NCI-H2196 treated with DMSO at 0.1 percent for 48 hours (cell line): ENCODE results near the gene SAT2.
A peak's percentile ranks its signal among the peaks of the same experiment; 100 is the strongest.
"Not testable (repeated sequence)": the region's sequence is repeated elsewhere in the genome, so short reads cannot be mapped to it uniquely, and the experiment has no call there.

Source experiments
- DNase-seq: peaks from one replicate; lab custom pipeline; 2025; ENCODE audit not compliant: unreplicated experiment; lab: John Stamatoyannopoulos, UW

Gene SAT2

DNA sequence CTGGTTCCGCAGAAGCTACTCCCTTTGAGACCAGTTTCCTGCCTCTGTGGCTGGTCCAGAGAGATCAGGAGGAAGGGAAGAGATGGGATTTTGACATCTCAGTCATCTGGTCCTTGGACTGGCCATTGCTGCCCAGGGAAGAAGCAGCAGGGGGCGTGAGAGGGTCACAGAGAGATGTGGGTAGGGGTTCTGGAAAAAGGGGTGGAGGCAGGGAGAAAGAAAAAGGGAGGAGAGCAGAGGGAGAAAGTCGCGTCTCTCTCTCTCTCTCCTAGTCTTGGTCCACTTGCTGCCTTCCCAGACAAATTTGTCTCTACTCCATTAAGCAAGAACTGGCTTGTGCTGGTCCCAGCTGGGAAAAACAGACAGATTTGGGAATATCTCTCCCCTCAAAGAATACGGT lies 6.8 kb upstream of the SAT2 start:
- DNase-seq: no peak

DNA sequence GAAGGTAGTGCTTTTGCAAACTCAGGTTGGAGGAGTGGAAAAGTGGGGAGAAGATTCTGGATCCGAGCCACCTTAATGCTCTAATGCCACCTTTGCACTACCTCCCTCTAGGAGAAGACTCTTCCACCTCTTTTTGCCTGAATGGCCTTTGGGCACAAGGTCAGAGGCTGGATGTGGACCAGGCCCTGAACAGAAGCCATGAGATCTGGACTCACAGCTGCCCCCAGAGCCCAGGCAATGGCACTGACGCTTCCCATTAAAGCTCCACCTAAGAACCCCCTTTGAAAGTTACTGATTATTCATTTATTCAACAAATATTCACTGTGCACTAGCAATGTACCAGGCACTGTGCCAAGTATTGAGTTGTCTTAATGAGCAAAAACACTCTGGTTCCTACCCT lies 5.5 kb upstream of the SAT2 start:
- no peak for DNase-seq

DNA sequence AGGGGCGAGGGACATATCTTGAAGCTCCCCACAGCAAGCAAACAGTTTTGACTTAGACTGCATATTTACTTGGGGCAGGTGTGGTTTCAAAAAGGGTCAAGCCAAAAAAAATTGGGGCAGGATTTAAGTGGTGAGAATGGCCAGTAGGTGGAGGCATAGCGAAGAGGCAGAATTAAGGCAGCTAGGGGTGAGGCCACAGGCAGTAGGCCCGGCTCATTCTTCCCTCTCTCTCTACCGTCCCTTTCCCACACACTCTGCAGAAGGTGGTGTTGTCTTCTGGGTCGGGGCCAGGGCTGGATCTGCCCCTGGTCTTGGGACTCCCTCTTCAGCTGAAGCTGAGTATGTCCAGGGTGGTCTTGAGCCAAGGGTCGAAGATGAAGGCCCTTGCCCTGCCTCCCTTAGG lies 4.9 kb upstream of the SAT2 start:
- DNase-seq: peak; percentile 17

DNA sequence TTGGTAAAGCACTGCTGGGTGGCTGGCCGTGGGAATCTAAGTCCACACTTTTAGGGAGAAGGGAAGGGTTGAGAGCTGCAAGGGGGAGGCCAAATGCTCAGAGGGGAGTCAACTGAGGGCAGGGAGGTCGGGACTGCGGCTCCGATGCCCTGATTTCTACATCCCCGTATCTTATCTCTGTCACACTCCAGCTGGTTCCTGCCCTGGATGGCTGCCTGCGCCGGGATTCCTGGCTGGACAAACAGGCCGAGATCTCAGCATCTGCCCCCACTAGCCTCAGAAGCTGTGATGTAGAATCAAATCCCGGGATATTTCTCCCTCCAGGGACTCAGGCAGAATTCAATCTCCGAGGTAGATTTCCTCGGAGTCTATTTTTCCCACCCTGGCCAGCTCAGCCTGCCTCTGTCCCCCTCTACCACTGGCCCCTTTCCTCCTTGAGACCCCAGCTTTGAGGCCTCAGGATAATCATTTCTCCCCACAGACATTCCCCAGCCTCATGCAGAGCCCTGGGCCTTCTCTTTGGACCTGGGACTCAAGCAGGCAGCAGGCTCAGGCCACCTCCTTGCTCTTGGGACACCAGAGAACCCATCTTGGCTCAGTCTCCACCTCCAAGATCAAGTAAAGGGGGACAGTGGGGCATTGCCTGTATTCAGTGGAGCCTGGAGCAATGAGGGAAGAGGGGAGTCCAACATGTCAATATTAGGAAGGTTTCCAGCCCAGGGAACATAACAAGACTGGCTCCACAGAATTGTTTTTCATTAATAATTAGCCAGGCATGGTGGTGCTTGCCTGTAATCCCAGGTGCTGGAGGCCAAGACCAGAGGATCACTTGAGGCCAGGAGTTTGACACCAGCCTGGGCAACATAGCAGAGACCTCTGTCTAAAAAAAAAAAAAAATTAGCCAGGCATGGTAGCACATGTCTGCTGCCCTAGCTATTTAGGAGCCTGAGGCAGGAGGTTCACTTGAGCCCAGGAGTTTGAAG lies 4.1 kb upstream of the SAT2 start:
- no peak for DNase-seq

DNA sequence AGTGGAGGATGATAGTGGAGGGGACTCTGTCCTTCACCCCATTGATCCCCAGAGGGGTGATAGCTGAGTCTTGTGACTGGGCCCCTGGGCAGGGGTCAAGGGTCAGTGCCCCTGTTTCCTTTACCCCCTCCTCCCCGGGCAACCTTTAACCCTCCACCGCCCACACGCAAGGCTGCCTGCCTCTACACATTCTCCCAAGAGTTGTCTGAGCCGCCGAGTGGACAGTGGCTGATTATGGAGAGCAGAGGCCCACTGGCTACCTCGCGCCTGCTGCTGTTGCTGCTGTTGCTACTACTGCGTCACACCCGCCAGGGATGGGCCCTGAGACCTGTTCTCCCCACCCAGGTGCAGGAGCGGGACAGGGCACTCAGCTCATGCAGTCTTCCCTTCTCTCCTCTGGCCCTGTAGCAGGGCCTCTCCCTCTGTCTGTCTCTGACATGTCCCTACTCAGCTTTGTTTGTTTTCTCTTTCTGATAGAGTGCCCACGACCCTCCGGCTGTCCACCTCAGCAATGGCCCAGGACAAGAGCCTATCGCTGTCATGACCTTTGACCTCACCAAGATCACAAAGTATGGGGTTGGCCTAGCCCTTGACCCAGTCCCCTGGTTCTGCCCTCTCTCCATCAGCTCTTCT lies 2.4 kb upstream of the SAT2 start, which contains the start of gene SHBG:
TSS of gene SHBG (plus strand) at position 197 of the 633 bp plus-strand sequence. CDS start at position 235, 38 bp downstream.
- DNase-seq: no peak

DNA sequence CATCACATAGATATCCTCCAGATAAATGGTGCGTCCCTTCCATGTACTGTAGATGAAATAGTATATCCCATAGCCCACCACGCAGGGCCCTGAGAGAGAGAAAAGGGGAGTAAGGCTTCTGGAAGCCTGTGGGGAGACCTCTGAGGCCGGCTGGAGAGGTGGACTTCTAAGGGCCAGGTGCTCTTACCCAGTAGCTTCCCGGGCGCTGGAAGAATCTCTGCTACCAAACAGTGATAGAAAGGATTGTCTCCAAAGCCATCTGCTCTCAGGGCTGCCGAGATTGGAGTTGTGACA lies 718 bp downstream of the SAT2 start:
- no peak for DNase-seq

DNA sequence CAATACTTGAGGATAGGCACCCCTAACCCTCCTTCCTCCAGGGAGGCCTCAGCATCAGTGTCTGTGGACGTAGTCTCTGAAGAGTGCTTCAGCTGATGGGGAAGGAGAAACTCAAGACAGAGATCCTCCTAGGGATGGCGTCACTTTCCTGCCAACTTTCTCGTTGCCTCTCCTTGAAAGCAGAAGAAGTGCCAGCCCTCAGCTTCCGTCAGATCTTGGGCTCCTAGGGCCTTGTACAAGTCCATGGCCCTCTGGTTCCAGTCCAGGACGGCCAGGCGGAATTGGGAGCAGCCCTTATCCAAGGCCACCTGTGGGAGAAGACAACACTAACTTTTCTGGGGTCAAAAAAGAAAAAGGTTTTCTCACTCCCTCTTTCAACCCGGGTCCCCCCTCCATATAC lies 1.3 kb downstream of the SAT2 start:
- no peak for DNase-seq

DNA sequence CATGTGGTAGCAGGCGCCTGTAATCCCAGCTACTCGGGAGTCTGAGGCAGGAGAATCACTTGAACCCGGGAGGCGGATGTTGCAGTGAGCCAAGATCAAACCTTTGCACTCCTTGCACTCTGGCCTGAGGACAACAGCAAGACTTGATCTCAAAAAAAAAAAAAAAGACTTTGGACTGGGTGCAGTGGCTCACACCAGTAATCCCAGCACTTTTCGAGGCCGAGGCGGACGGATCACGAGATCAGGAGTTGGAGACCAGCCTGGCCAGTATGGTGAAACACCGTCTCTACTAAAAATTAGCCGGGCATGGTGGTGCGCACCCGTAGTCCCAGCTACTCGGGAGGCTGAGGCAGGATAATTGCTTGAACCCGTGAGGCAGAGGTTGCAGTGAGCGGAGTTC lies 1.9 kb downstream of the SAT2 start:
- DNase-seq: not testable (repeated sequence)

DNA sequence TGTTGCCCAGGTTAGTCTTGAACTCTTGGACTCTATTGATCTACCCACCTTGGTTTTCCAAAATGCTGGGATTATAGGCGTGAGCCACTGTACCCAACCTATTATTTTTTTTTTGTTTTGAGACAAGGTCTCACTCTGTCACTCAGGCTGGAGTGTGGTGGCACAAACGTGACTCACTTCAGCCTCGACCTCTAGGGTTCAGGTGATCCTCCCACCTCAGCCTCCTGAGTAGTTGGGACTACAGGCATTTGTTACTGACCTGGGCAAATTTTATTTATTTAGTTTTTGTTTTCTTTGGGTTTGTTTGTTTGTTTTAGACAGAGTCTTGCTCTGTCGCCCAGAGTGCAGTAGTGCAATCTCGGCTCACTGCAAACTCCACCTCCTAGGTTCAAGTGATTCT lies 4.0 kb downstream of the SAT2 start:
- DNase-seq: no peak

DNA sequence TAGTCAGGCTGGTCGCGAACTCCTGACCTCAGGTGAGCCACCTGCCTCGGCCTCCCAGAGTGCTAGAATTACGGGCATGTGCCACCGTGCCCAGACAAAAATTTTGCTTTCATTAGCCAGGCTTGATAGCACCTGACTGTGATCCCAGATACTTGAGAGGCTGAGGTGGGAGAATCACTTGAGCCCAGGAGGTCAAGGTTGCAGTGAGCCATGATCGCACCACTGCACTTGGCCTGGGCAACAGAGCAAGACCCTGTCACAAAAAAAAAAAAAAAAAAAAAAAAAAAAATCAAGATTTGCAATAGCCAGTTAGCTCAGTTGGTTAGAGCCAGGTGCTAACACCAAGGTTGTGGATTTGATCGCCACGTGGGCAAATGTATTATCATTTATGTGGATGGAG lies 6.8 kb downstream of the SAT2 start:
- no peak for DNase-seq

DNA sequence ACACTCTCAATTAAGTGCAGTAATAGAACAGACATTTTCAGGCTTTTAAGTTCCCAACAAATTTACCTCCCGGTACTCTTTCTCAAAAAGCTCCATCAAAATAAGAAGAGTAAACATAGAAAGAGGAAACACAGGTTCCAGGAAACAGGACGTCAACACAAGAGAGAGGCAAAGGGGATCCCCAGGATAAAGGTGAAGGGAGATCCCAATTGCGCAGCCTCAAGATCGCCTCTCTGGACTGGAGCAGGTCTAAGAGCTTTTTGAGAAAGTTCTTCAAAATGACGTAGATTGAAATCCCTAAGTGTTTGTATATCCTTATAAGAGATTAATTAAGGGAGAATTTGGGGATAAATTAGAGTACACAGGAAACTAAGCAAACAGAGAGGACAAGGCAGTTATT lies 9.0 kb downstream of the SAT2 start:
- DNase-seq: no peak

DNA sequence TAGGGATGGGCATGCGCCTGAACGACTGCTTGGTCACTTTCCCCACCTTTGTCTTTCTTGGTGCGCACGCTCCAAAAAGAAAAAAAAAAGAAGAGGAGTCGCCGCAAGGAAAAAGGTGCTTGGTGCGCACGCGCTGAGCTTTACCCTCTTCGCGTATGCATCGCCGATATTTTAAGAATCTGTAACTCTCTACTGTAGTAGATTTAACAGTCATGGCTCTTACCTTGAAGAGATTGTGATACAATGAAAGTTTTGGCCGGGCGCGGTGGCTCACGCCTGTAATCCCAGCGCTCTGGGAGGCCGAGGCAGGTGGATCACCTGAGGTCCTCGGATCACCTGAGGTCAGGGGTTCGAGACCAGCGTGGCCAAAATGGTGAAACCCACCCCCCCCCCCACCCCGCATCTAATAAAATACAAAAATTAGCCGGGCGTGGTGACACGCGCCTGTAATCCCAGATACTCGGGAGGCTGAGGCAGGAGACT lies 12.3 kb downstream of the SAT2 start:
- no peak for DNase-seq

DNA sequence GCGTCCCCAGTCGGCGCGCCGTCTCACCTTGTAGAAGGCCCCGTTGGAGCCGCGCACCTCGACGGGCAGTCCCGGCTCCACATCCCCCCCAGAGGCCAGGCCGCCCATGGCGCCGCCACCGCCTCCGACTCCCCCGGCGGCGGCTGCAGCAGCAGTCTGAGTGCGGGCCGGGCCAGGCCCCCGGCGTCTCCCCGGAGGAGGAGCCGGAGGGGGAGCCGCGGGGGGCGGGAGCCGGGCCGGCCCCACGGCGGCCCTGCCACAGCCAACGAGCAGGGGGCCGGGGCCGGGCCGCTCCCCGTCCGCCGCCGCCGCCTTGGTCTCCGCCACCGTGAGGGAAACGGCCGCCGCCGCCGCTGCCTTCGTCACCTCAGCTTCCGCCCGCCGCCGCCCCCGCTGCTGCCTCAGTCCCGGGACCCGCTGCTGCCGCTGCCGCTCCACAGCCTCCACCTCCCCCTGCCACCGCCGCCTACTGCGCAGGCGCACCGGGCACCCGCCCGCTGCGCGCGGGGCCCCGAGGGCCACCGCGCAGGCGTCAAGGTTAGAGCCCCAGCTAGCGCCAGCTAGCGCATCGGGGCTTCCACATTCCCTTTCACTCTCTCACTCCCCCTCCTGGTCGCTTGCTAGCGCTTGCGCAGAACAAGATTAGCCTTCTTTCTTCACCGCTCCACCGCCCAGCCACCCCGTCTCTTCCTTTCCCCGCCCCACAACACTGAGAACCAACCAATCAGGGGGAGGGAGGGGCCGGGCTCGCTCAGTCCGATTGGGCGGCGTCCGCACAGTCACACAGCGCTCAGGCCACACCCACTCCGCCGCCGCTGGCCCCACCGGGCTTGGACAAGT lies 13.0 kb downstream of the SAT2 start, which contains the start of gene FXR2:
TSS of gene FXR2 (minus strand) at position 473 of the 840 bp plus-strand sequence. CDS start at position 108, 365 bp downstream.
- DNase-seq: peak; percentile 93

DNA sequence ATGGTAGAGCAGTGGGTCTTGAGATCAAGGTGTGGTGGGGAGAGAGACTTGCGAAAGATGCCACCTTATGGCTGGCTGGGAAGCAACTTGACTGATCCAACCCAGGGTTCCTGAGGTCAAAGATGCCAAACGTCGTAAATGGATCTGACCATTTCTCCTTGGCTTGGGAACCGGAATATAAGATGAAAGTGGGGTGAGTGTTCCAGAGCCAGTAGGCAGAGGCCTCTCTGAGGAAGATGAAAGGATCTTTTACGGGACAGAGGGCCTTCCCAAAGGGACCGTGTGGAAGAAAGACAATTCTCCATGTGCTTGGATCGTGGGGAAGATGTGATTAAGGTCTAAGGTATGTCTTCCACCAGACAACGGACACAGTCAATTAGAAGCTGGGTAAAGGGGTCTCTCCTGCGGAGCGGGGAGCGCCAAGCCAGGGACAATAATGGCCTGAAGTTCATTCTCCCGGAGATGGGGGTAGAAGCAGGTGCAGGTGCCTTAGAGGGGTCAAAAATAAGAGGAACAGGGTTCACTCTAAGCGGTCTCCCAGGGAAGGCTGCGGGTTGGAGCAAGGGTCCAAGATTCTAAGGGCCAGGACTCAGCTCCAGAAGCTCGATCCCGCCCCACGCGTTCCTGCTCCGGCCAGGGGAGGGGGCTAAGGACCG lies 13.7 kb downstream of the SAT2 start:
- DNase-seq: no peak

DNA sequence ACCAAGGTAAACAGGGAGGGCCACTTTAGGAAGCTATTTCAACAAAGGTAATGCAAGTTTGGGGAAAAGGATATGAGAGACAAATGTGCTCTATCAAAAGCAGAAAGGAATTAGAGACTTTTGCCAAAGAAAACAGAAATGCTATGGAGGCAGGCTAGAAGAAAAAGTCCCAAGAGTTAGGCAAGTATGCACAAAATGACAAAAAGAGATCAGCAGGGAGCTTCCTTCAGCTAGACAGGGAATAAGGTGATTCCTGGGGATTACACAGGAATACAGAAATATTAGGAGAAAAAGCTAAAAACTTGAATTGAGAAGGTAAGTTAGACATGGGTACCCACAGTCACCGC lies 15.4 kb downstream of the SAT2 start:
- no peak for DNase-seq

DNA sequence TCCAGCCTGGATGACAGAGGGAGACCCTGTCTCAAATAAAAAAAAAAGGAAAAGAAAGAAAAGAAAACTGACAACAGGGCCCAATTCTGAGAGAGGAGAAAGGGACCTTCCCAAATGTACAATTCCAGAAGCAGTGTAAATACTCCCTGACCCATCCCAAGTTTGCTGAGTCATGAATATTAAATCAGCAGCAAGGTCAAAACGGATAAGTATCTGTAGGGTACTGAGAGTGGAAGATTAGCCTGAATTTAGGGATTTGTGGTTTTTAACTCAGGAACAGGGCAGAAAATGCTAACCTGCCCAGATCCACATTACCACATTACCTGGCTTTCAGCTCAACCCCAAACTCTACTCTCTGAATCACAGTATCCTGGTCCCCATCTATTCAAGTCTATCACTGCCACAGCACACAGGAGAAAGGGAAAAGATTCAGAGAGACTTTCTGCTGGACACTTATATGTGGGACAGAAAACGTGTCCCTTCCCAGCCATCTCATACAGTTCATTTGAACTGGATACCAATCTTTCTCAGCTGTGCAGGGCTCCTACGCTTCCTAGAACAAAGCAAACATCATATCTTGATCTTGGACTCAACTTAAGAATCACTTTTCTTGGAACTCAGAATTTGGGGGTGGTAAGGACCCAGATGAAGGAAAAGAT lies 15.9 kb downstream of the SAT2 start:
- DNase-seq: no peak

DNA sequence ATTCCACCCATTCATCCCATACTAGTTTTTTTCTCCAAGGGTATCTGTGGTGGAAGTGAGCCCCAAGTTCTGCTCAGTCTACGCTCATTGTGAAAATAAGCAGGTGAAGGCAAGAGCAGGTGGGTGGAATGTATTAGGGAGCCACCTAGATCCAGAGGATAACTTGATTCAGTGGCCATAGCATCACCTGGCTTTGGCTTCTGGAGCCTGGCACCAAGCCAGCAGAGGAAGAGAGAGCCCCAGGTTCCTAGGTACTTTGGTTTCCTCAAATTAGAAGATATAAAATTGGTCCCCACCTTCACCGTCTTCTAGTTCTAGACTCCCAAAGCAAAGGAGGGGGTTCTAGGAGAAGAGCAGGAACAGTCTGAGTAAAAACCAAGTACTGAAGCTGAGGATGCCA lies 17.0 kb downstream of the SAT2 start:
- DNase-seq: no peak

DNA sequence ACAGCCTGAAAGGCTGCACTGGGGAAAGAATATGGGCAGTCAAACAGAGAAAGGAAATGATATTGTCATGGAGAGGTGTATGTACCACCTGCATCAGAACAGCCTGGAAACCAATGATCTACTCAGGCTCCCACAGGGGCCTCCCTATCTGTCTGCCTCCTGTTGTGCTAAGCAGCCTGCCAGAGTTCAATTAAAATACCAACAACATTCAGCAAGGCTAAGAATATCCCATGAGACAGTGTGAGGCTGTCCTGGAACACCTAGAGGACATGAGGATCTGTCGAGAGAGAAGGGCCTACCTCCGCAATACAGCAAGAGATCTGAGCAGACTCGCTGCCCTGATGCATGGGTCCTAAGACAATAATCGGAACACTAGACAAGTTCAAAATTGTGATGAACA lies 21.3 kb downstream of the SAT2 start:
- DNase-seq: no peak

DNA sequence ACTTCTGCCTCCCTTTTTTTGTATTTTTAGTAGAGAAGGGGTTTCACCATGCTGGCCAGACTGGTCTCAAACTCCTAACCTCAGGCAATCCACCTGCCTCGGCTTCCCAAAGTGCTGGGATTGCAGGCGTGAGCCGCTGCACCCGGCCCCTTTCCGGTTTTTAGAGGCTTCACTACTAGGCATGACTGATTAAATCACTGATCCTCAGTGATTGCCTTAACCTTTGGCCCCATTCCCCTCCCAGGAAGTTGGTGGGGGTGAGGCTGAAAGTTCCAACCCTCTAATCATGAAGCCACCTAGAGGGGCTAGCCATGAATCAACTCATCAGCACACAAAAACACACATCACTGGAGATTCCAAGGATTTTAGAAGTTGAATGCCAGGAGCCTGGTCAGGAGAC lies 30.1 kb downstream of the SAT2 start:
- not testable (repeated sequence) for DNase-seq

DNA sequence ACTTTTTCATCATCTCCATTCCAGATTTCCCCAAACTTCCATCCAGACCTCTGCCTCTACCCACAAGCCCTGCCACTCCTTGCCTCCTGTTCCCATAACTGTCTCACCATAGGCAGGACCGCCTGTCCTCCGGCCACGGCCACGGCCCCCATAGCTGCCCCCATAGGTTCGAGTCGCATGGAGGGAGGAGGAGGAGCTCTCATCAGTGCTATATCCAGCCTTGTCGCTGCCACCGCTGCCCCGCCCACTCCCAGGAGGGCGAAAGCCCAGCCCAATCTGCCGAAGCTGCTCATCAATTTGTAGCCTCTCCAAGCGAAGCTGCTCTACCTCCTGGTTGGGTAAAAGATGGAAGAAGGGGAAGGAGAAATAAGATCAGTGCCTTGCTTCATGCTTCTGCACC lies 34.3 kb downstream of the SAT2 start:
- no peak for DNase-seq
